IMR-90 (cell line): ENCODE data around the gene BCAS3. TPM values are rescaled to one million over a fixed set of nuclear protein-coding genes. Genes with fewer than 3 reads are reported as not detected.

ENCODE experiments used
- ATAC-seq: fragments of 200-7000 bp; cut with Tn5 transposase; 2 replicates; pipeline ENCODE4 v1.9.1; 2020; ENCODE audit warnings: low read depth, mild to moderate bottlenecking, moderate library complexity
- BruUV-seq: library from RNA; stranded (reverse); fragments of 400-500 nt; replicated peaks from 2 replicates; lab custom pipeline; 2021; lab: Mats Ljungman, UMichigan
- CTCF ChIA-PET: fragments of 300-600 bp; formaldehyde crosslinking; extraction: SDS; loops from one replicate; lab custom pipeline; 2021; ENCODE audit warnings: antibody characterized with exemption; lab: Yijun Ruan, JAX
- POLR2A ChIA-PET: fragments of 300-600 bp; sonication (Branson Sonifier 250); formaldehyde crosslinking; loops from one replicate; lab custom pipeline; 2022; ENCODE audit warnings: antibody characterized with exemption; ENCODE audit not compliant: unreplicated experiment; lab: Charles Lee
- DNase-seq: peaks from one replicate; pipeline ENCODE4 v3.0.0; 2013
- H2AFZ ChIP-seq: replicated peaks from 2 replicates; pipeline ENCODE3; 2013; ENCODE audit warnings: low read length, mild to moderate bottlenecking; ENCODE audit not compliant: poor library complexity
- H2AK5ac ChIP-seq: 2 replicates; pipeline ENCODE4 v1.6.1; 2013; ENCODE audit warnings: low read depth, low read length, inconsistent platforms
- H2AK9ac ChIP-seq: replicated peaks from 2 replicates; pipeline ENCODE3; 2013; ENCODE audit warnings: mild to moderate bottlenecking, low read depth, low read length, moderate library complexity; ENCODE audit not compliant: poor library complexity
- H2BK120ac ChIP-seq: 2 replicates; pipeline ENCODE4 v1.6.1; 2013; ENCODE audit warnings: low read depth, low read length, inconsistent platforms
- H2BK15ac ChIP-seq: 3 replicates; pipeline ENCODE4 v1.6.1; 2013; ENCODE audit warnings: low read depth, low read length, inconsistent platforms
- H2BK20ac ChIP-seq: 2 replicates; pipeline ENCODE4 v1.6.1; 2013; ENCODE audit warnings: low read depth, mild to moderate bottlenecking, inconsistent platforms, low read length, moderate library complexity
- H2BK5ac ChIP-seq: 2 replicates; pipeline ENCODE4 v1.6.1; 2013; ENCODE audit warnings: mild to moderate bottlenecking, low read depth, low read length, inconsistent platforms; ENCODE audit not compliant: poor library complexity, severe bottlenecking
- H3K14ac ChIP-seq: replicated peaks from 2 replicates; pipeline ENCODE4 v1.6.1; 2013; ENCODE audit warnings: low read depth, low read length, inconsistent platforms
- H3K18ac ChIP-seq: 2 replicates; pipeline ENCODE4 v1.6.1; 2013; ENCODE audit warnings: low read depth, low read length, control low read depth
- H3K23ac ChIP-seq: 2 replicates; pipeline ENCODE4 v1.6.1; 2013; ENCODE audit warnings: low read depth, low read length, inconsistent platforms
- H3K27ac ChIP-seq: 2 replicates; pipeline ENCODE4 v1.5.1; 2013; ENCODE audit warnings: mild to moderate bottlenecking, control low read depth, low read length; ENCODE audit not compliant: insufficient read depth
- H3K27me3 ChIP-seq: 2 replicates; pipeline ENCODE4 v1.6.1; 2013; ENCODE audit warnings: low read length; ENCODE audit not compliant: control insufficient read depth, insufficient read depth
- H3K36me3 ChIP-seq: 2 replicates; pipeline ENCODE4 v1.6.1; 2013; ENCODE audit warnings: low read length, mixed read lengths; ENCODE audit not compliant: control insufficient read depth, insufficient read depth
- H3K4ac ChIP-seq: 2 replicates; pipeline ENCODE4 v1.6.1; 2013; ENCODE audit warnings: low read depth, low read length, inconsistent platforms
- H3K4me1 ChIP-seq: 2 replicates; pipeline ENCODE4 v1.6.1; 2013; ENCODE audit warnings: low read length, mixed read lengths; ENCODE audit not compliant: control insufficient read depth, insufficient read depth
- H3K4me2 ChIP-seq: 2 replicates; pipeline ENCODE4 v1.6.1; 2013; ENCODE audit warnings: low read depth, mild to moderate bottlenecking, control low read depth, low read length, moderate library complexity
- H3K4me3 ChIP-seq: 2 replicates; pipeline ENCODE4 v1.5.1; 2013; ENCODE audit warnings: low read depth, mild to moderate bottlenecking, control low read depth, low read length, moderate library complexity; ENCODE audit not compliant: insufficient read depth
- H3K56ac ChIP-seq: 2 replicates; pipeline ENCODE4 v1.6.1; 2013; ENCODE audit warnings: low read length, inconsistent platforms; ENCODE audit not compliant: insufficient read depth; ENCODE audit errors: extremely low read depth
- H3K79me1 ChIP-seq, 2 experiments: 2 replicates each; pipeline ENCODE4 v1.6.1; 2013; ENCODE audit warnings: low read length in 2 of 2, inconsistent platforms in 1 of 2, low read depth in 1 of 2
- H3K9ac ChIP-seq: 2 replicates; pipeline ENCODE4 v1.6.1; 2013; ENCODE audit warnings: low read depth, low read length, control low read depth
- H3K9me1 ChIP-seq: 2 replicates; pipeline ENCODE4 v1.6.1; 2013; ENCODE audit warnings: low read length, inconsistent platforms; ENCODE audit not compliant: insufficient read depth
- H3K9me3 ChIP-seq: 2 replicates; pipeline ENCODE4 v1.6.1; 2013; ENCODE audit warnings: low read length; ENCODE audit not compliant: control insufficient read depth, insufficient read depth
- H4K20me1 ChIP-seq: 2 replicates; pipeline ENCODE4 v1.6.1; 2013; ENCODE audit warnings: low read length, inconsistent platforms; ENCODE audit not compliant: insufficient read depth
- H4K5ac ChIP-seq: 2 replicates; pipeline ENCODE4 v1.6.1; 2013; ENCODE audit warnings: mild to moderate bottlenecking, low read depth, low read length, control low read depth
- H4K8ac ChIP-seq, 2 experiments: 2 replicates each; pipeline ENCODE4 v1.6.1; 2013; ENCODE audit warnings: low read depth in 2 of 2, low read length in 2 of 2, control low read depth in 1 of 2, inconsistent platforms in 1 of 2
- H4K91ac ChIP-seq: 2 replicates; pipeline ENCODE4 v1.6.1; 2013; ENCODE audit warnings: low read depth, low read length, inconsistent platforms; ENCODE audit not compliant: insufficient read depth
- BHLHE40 ChIP-seq: fragments of 150-350 bp; IDR thresholded peaks from 2 replicates; pipeline ENCODE4 v1.6.1; 2016; ENCODE audit warnings: mild to moderate bottlenecking, low read depth, low read length
- CEBPB ChIP-seq: IDR thresholded peaks from 2 replicates; pipeline ENCODE4 v1.6.1; 2012; ENCODE audit warnings: low read depth, low read length, improper control_type of control experiment
- CHD1 ChIP-seq: IDR thresholded peaks from 2 replicates; pipeline ENCODE4 v1.6.1; 2012; ENCODE audit warnings: low read depth, low read length, improper control_type of control experiment
- ELK1 ChIP-seq: fragments of 150-350 bp; IDR thresholded peaks from 2 replicates; pipeline ENCODE4 v1.6.1; 2016; ENCODE audit warnings: low read depth, mild to moderate bottlenecking, low read length, moderate library complexity, borderline replicate concordance
- MXI1 ChIP-seq: IDR thresholded peaks from 2 replicates; pipeline ENCODE4 v1.6.1; 2012; ENCODE audit warnings: low read depth, mild to moderate bottlenecking, low read length, moderate library complexity, borderline replicate concordance
- RAD21 ChIP-seq: IDR thresholded peaks from 2 replicates; pipeline ENCODE4 v1.6.1; 2012; ENCODE audit warnings: low read length, improper control_type of control experiment
- WGBS, 2 experiments: methylation state at CpG; one replicate each; pipeline versions ENCODE4 v1.1.5 to v1.1.7; 2013; ENCODE audit warnings: missing lambda C conversion rate in 2 of 2; ENCODE audit not compliant: insufficient read length in 1 of 2; ENCODE audit errors: extremely low coverage in 2 of 2; 5-methylcytosine and 5-hydroxymethylcytosine counted together
- dilution Hi-C: fragments of 300-500 bp; cut with HindIII; formaldehyde crosslinking; loops from one replicate; pipeline ENCODE4 v1.14.3; 2018; ENCODE audit warnings: low sequenced_read_pairs; ENCODE audit not compliant: unreplicated experiment
- in situ Hi-C: fragments of 300-500 bp; cut with MboI; formaldehyde crosslinking; loops from 3 replicates; pipeline ENCODE4 v1.14.3; 2019; ENCODE audit warnings: low sequenced_read_pairs, inconsistent platforms, mixed read lengths
- intact Hi-C: fragments of 100-400 bp; cut with micrococcal nuclease; formaldehyde crosslinking; loops from 2 replicates; pipeline ENCODE4 v1.10.0; 2022
- polyA plus RNA-seq, 3 experiments: library from polyadenylated mRNA; depleted of rRNA; stranded (reverse); fragments of >200 nt; gene quantifications; 2 replicates each; pipeline ENCODE4 v1.2.3, GENCODE V29; 2012; ENCODE audit warnings: low replicate concordance in 1 of 3
- total RNA-seq: library from RNA; depleted of rRNA; stranded (reverse); fragments of >200 nt; gene quantifications from 2 replicates; pipeline ENCODE4 v1.2.3, GENCODE V29; 2012
- TF ChIP-seq, protein P1 (sequence below): fragments of 150-350 bp; IDR thresholded peaks from 2 replicates; pipeline ENCODE4 v1.6.1; 2017; ENCODE audit warnings: mild to moderate bottlenecking, antibody characterized with exemption, low read length, low read depth

Gene BCAS3
- total and polyA plus RNA-seq, 2 of the 4 experiments (the other 2 are of a cell fraction), result 6.3 to 27.1 TPM

DNA sequence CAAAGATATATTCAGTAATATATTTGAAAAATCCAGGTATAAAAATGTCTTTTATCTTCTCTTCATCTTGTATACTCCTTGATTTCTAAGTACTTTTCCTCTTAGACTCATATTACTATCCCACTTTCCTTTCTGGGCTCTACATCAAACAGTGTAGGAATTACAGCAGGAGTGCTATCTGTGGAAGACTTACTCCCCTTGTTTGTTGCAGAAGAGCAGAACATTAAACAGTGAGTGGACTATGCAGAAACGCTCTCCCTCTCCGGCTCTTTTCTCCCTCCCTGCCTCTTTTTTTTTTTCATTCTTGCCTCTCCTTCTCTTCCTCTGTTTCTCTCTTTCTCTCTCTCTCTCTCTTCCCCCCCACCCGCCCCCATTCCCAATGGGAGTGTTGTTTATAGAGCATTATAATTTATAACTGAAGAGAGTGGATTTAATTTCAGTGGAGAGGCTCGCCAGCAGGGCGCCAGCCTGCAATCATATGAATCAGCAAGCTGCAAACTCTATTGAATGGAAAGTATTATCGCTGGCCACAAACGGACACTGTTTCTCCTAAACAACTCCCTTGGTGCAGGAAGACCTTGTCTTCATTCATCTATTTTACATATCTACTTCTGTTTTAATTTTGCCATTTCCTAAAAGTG, 479.7 kb downstream of the BCAS3 start (continued):
- TF ChIP-seq MXI1, result no peak
- TF ChIP-seq CHD1, result no peak
- TF ChIP-seq, protein P1, sequence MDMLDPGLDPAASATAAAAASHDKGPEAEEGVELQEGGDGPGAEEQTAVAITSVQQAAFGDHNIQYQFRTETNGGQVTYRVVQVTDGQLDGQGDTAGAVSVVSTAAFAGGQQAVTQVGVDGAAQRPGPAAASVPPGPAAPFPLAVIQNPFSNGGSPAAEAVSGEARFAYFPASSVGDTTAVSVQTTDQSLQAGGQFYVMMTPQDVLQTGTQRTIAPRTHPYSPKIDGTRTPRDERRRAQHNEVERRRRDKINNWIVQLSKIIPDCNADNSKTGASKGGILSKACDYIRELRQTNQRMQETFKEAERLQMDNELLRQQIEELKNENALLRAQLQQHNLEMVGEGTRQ, result no peak
- TF ChIP-seq RAD21, result peak; percentile 36

DNA sequence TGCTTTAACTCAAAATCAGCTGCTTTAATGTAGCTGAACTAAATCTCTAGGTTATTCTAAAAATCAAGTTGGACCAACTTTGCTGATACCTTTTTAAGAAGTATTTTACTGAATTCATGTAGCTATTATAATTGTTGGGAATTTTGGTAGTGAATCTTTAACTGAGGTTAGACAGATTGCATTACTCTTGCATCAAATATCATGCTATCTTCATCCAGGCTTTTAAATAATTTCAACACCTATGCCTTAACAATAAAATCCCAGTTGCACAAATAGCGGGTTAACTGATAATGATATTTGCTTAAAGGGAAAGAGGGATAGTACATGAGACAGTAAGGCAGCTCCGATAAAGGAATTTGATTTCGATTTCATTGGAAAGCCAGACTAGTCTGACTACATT, 480.7 kb downstream of the BCAS3 start:
- no peak for TF ChIP-seq CEBPB
- no peak for TF ChIP-seq BHLHE40
- TF ChIP-seq MXI1, result no peak
- TF ChIP-seq ELK1, result no peak
- Histone ChIP-seq H3K27me3 (no peaks in the 10 kb centered on the region), H3K56ac (no peak overlapping the region), H4K5ac (peak overlapping the region; percentile 39; the same call in 1 of the 2 replicates), H3K36me3 (no peaks in the 10 kb centered on the region), H3K18ac (peak overlapping the region; percentile 47), H3K4ac (no peak overlapping the region; the same call in 1 of the 2 replicates), H2BK15ac (no peak overlapping the region), H3K27ac (peak overlapping the region; percentile 54; the same call in 1 of the 2 replicates), H2BK120ac (peak overlapping the region; percentile 3; the same call in 1 of the 2 replicates), H2AK5ac (no peak overlapping the region), H3K9me1 (no peaks in the 10 kb centered on the region), H4K91ac (no peak overlapping the region), H3K23ac (peak overlapping the region; percentile 54; the same call in 1 of the 2 replicates), H3K4me3 (no peak overlapping the region), H3K4me1 (peaks cover 9% of the 10 kb centered on the region), H2BK5ac (peak overlapping the region; percentile 76), H4K20me1 (no peaks in the 10 kb centered on the region), H3K14ac (no peak overlapping the region; the same call in 1 of the 2 replicates), H3K79me1 (peaks cover 0 to 2% of the 10 kb centered on the region in 2 experiments; a peak in 1 of 4 replicates), H2BK20ac (peak overlapping the region; percentile 5; the same call in 1 of the 2 replicates), H2AFZ (no peak overlapping the region), H4K8ac (peak overlapping the region in 1 of 2 experiments; percentile 26; a peak in 1 of 4 replicates), H3K9me3 (no peaks in the 10 kb centered on the region), H3K4me2 (peak overlapping the region; percentile 77), H3K9ac (peak overlapping the region; percentile 42; the same call in 1 of the 2 replicates), H2AK9ac (no peak overlapping the region)
- ChIA-PET POLR2A (no interaction called here), CTCF (interaction anchor here (0.6 to 1.4 kb wide), 2 partner anchors 8 to 886 kb away, joined by 3 read pairs; no protein-coding TSS in a partner anchor)
- DNase-seq (no peak), ATAC-seq (no peak)
- intact Hi-C loops, result loop anchor here (5.0 to 10.0 kb wide), 4 partner anchors 39 to 434 kb away; partner anchors contain the start of gene TBX2
- WGBS, 2 experiments, result no CpG with 5 or more reads among the region's 3 CpGs
- dilution Hi-C loops, result no loop called here
- BruUV-seq, result no TSS peak
- in situ Hi-C loops, result no loop called here
